C4-2B (cell line): Measurements from ENCODE around the gene GID4.

Experiments used
- H3K27ac ChIP-seq: fragments of 450-650 bp; 2 replicates; pipeline ENCODE4 v1.5.1; 2017
- ZFX ChIP-seq: fragments of 450-650 bp; IDR thresholded peaks from 2 replicates; pipeline ENCODE4 v1.6.1; 2017
- TF ChIP-seq, protein P1 (sequence below): fragments of 450-650 bp; conservative IDR thresholded peaks from 2 replicates; pipeline ENCODE4 v1.5.1; 2017; ENCODE audit warnings: mild to moderate bottlenecking

GID4 gene

GRCh38 chr17:18115517-18115916 is 76.3 kb downstream of the GID4 start:
- no peak for TF ChIP-seq ZFX
- TF ChIP-seq, protein P1, sequence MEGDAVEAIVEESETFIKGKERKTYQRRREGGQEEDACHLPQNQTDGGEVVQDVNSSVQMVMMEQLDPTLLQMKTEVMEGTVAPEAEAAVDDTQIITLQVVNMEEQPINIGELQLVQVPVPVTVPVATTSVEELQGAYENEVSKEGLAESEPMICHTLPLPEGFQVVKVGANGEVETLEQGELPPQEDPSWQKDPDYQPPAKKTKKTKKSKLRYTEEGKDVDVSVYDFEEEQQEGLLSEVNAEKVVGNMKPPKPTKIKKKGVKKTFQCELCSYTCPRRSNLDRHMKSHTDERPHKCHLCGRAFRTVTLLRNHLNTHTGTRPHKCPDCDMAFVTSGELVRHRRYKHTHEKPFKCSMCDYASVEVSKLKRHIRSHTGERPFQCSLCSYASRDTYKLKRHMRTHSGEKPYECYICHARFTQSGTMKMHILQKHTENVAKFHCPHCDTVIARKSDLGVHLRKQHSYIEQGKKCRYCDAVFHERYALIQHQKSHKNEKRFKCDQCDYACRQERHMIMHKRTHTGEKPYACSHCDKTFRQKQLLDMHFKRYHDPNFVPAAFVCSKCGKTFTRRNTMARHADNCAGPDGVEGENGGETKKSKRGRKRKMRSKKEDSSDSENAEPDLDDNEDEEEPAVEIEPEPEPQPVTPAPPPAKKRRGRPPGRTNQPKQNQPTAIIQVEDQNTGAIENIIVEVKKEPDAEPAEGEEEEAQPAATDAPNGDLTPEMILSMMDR: no peak
- H3K27ac ChIP-seq: no peak overlapping the region

- no peak for TF ChIP-seq ZFX
- TF ChIP-seq, protein P1: no peak
- no peak overlapping the region for H3K27ac ChIP-seq
Observed at GRCh38 chr17:18116078-18116477, 76.9 kb downstream of the GID4 start.

GRCh38 chr17:18117533-18117932 is 78.3 kb downstream of the GID4 start:
- H3K27ac ChIP-seq: no peak overlapping the region
- no peak for TF ChIP-seq ZFX
- TF ChIP-seq, protein P1: no peak
